HG03571 (cell line): ENCODE measurements around the gene ZBTB7B.
A peak's percentile ranks its signal among the peaks of the same experiment; 100 is the strongest.

Source experiments
- ATAC-seq: cut with Tn5 transposase; IDR thresholded peaks from one replicate; pipeline ENCODE4 v1.9.1; 2021; ENCODE audit not compliant: unreplicated experiment

The ZBTB7B gene

DNA sequence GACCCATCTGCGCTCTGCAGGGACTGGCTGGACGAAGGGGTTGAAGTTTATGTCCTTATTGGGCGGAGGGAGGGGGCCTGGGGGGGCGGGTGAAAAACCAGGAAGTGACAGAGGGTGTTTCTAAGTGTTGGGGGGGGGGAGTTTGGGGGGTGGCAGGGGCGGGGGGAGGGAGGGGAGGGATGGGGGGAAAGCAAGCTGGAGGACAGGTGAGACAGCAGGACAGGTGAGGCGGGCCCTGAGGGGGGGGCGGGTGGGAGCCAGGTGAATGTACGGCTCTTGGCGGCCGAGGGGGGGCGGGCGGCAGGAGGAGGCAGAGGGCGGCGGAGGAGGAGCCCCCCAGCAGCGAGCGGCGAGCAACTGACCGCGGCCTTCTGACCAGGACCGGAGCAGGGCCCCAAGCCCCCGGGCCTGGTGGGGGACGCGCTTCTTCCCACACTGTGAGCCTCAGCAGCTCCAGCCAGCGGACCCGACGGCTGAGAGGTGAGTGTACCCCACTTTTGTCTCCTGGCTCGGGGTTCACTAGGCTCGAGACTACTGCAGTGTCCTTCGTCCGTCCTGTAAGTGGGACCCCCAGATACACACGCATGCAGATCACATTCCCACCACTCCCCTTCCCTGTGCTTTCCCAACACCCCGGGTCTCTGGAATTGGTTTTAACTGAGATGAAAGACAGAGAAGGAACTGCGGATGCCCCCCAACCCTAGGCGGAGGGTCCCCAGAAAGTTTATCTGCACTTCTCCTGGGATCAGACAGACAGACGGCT, at the start of gene ZBTB7B:
Gene ZBTB7B, plus strand, starts transcription at position 339 of the 763 bp plus-strand sequence. CDS start 11,859 bp downstream, outside the sequence.
- ATAC-seq: no peak

DNA sequence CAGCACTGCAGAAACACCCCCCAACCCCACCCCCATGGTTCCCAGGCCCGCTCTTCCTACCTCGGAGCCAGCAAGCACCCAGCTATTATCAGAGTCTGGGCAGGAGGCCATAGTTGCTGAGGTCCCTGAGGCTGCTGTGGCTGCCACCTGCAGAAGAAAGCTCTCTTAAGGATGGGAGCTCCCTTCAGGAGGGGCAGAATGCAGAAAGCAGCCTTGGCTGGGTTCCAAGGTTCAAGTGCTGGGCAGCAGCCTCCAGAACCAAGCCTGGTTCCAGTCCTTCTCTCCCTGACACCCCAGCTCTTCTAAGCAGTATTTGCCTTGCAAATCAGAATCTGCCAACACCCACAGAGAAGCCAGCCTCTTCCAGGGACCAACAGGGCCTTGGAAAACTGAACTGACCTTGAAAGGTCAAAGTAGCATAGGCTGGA, 49.0 kb upstream of the ZBTB7B start:
- no peak for ATAC-seq

DNA sequence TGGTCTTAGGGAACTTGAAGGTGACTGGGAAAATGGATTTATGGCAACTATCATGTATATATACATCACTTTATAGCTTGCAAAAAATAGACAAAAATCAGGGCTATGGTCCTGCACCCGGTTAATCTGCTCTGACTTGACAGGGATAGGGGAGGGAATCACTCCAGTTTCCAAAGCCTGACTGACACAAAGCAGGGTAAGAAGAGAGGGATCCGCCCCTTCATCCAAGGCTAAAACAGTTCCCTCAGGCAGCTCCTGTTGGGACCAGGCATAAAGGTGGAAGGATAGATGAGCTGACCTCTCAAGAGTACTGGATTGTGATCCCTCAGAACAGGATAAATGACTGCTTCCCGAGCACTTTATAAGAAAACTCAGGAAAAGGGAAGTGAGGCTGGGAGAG, 48.1 kb upstream of the ZBTB7B start:
- no peak for ATAC-seq

DNA sequence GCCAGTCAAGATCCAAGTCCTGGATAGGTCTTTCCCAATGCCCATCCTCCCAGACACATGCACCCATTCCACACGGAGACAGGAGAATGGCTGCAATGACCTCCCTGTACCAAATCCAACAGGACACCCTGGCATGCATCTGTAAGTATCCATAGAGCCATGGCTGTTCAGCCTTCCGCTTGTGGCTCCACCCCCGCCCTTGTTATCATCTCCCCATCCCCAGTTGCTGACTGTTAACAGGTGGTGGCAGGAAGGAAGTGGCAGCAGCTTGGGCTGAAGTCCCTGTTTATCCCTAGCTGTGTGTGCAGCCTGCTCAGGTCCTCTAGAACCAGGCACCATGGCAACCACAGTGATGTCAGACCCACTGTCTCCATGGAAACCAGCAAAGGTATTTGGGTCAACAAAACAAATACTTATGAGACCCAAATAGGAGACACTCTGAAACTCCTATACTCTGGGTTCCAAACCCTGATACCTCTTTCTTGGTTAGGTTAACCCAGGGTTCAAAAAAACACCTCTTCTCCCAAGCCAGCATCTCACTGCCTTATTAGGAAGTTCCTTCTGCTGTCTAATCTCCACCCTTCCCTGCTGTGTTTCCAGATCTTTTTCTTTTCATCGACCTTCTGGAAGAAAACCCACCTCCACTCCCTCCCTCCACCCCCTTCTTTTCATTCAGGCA, 47.4 kb upstream of the ZBTB7B start:
- ATAC-seq: no peak

DNA sequence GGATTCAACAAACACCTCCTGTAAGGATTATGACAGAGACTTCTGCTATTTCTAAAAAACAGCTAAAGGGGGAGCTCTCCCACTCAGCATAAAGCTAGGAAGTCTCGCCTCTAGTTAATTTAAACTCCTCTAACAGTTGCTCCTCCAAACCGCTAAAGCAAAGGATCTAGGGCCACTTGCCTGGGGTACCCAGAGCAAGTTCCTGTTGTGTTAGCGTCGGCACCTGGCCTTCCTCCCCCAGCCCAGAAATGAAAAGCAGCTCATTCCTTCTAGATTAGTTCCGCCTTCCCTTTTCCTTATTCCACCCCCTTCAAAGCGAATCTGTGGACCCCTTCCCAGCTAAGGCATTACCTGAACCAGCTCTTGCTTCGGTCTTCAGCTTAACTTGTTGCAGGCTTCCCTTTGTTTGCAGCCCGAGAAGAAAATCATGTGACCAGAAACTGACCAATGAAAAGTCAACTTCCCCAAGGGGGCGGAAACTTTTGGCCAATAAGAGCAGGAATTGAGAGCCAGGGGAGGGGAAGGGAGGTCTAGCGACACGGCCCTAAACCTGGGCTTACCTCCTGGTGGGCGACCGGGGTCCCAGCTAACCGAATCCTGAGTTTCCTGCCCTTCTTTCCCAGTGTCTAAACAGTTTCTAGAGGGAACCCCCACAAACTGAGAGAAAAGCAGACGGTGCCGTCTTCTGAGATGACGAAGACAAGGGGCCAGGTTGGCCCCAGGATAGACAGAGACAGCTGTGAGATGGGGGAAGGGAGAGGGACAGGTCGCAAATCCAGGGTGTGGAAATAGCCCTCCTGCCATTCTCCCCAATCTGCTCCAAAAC, 46.7 kb upstream of the ZBTB7B start, which contains the start of gene PBXIP1:
Gene PBXIP1, minus strand, starts transcription at position 382 of the 826 bp plus-strand sequence. CDS start 2,378 bp downstream, outside the sequence.
- peak; percentile 46 for ATAC-seq

DNA sequence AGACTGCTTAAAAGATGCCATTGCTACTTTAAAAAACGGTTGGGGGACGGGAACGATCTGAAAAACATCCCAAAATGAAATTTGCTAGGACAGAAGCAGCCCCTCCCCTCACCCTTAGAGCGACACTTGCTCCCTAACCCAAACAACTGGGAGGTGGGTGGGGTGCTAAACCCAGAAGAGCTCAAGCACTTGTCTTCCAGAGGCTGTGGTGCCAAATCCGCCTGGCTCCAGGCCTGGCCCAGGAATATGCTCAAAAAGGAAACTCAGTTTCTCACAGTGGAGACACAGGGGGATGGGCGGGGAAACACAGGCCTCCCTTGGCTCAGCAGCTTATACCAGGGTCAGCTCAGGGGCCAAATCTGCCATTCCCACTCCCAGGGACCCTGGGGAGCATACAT, 46.1 kb upstream of the ZBTB7B start:
- ATAC-seq: no peak

DNA sequence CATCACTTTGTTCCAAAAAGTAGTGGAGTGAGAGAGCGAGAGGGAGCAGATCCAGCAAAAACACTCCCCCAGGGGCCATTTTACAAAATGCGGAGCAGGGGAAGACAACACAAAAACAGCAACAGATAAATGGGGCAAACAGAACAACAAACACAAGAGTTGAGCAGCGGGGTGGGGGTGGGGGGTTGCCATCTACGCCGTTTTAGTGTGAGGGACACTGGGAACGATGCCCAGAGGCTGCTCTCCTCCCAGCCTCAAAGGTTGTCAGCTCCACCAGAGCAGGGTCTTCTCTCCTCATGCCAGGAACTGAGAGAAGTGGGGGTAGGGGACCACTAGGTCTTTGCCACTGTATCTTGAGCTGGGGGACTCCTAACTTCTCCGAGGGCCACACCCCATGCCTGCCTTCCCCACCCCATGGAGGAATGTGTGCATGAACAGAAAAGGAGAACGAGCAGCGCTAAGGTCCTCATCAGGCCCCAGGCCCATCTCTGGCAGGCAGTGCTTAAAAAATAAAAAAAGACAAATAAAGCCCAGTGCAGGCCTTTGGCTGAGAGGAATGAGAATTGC, 45.4 kb upstream of the ZBTB7B start:
- ATAC-seq: no peak

DNA sequence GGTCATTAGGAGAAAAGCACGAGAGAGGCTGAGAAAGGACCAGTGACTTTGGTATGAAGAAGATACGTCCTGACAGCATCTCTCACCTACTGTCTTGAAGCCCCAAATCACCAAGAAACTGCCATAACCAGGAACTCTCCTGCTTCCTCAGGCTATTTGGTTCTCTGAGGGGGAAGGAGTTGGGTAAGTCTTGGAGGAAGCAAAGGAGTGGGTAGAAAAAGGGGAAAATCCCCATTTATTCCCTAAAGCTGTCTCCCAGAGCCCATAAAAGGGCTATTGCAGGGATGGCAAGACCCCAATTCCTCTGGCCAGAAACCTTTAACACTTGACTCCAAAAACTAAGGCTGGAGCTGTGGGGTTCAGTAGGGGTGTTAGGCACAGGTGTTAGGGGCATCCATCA, 44.6 kb upstream of the ZBTB7B start:
- no peak for ATAC-seq

DNA sequence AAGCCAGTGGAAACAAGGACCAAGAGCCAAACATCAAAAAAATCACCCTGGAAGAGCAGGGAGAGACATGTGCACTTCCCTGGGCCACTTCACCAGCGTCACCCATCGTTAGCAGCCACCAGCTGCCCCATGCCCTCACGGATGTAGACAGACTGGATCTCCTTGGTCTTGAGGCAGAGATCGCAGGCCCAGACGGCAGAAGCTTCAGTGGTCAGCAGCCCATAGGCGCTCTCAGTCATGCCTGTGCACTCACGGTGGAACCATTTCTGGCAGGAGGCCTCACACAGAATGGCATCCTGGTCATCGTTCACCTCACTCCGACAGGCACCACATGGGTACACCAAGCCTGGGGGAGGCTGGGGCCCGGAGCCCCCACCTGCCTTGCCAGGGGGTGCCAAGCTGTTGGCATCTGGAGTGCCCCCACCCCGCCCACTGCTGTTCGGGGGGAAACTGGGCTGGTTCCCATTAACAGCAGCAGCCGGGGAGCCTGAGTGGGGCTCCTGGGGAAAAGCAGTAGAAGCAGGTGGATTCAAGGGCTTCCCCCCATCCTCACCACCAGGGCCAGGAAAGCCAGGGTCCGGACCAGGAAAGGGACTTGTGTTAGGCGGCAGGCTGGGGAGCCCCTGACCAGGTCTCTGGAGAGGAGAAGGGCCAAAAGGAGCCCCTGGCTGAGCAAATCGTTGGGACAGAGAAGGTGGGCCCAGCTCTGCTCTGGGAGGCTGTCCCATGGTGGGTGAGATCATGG, 43.7 kb upstream of the ZBTB7B start:
- ATAC-seq: no peak

DNA sequence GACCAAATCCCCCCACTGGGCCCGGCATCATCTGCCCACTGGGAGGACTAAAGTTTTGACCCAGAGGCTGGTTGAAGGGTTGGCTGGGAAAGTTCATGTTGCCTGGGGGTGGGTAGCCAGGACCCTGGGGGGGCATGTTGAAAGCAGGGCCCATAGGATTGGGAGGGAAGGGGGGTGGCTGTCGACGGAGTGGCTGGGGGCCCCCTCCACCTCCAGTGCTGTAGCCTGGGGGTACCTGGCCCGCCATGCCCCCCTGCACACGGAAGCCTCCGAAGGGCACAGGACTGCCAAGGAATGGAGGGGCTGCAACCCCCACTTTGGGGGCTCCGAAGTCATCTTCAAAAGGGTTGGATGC, 43.2 kb upstream of the ZBTB7B start:
- no peak for ATAC-seq

DNA sequence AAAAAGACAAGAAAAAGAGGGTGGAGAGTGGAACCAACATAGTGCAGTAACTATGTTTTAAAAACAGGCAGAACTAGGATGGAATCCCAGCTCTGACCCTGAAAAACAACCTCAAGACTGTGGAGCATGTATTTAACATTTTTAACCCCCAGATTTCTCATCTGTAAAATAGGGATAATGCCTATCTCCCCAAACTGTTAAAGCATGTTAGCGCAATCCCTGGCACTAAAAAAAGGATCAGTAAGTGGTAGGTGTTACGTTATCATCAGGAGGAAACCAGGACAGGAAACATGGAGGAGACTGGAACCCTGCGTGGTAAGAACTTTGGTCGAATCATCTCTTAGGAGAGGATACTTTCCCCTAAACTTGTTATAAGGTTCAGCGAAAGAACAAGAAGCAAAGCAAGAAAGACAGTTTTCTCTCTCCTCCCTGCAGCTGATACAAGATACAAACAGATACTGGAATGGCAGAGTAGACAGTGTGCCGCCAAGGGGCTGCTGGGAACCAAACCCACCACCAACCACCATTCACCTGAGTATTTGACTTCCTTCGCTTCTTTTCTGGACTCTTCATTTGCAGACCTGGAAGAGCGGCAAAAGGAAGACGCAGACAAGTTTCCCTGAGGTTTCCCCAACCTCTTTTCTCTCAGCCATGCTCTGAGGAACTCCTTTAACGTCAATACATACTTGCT, 42.0 kb upstream of the ZBTB7B start:
- ATAC-seq: no peak

DNA sequence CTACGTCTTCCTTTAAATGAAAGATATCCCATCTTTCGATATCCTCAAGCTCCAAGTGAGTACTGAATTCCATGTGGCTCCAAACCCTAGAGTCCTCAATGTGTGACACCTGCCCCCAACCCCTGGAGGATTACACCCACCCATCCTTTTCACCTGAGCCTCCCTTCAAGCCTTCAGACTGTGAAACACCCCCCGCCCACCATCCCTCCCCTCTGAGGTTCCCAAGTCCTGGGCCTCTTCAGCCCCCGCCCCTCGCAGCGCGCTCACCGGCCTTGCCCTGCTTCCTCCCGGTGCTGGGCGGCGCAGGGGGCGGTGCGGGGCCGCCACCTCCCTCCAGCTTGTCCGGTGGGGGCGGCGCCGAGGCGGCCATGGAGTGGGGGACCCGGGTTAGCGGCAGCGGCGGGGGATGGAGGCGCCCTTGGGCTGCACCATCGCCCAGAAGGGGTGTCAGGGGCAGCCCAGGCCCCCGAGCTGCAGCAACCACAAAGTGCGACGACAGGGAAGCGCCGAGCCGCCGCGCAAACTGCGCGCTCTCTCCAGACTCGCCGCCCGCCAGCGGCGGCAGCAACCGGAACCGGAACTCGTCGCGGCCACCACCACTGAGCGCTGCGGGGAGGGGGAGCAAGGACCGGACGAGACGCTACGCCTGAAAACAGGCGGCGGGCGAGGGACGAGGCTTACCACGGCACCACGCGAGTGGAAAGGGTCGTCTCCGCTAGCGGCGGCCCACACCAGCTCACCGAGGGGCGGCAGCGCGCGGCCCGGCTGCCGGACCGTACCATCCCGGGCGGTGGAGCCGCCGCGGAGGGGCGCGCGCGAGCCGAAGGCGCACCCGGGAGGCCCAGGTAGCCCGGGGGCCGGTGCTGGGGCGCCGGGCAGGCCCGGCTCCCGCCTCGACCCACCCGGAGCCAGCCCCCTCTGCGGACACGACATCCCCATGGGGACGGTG, 41.1 kb upstream of the ZBTB7B start, which contains the start of gene PYGO2:
Gene PYGO2, minus strand, starts transcription at position 576 of the 949 bp plus-strand sequence. Its CDS starts 206 bp downstream, at position 370.
- peak; percentile 71 for ATAC-seq

DNA sequence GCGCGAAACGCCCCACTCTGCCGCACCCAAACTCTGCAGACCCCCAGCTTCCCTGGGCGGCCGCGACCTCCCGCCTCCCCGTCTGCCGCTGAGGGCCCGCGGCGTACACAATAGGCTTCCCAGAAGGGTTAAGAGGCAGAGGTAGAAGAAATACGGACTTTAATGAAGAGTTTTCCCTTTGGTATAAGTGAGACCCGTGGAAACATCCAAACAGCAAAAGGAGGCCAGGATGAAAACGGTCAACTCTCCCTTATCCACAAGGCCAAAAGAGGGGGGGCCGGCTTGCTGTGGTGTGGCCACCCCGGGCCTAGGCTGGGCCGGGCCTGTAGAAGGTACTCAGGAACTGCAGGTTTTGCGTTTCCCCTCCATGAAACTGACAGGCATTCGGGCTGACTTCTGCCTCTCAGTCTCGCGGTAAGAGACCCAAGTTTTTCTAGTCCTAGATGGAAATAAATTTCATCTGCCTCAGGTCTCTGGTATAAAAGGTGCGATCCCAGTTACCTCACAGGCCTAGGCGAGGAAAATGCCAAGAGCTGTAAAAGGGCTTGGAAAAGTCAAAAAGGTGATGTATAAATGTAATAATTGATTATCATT, 40.3 kb upstream of the ZBTB7B start:
- no peak for ATAC-seq

DNA sequence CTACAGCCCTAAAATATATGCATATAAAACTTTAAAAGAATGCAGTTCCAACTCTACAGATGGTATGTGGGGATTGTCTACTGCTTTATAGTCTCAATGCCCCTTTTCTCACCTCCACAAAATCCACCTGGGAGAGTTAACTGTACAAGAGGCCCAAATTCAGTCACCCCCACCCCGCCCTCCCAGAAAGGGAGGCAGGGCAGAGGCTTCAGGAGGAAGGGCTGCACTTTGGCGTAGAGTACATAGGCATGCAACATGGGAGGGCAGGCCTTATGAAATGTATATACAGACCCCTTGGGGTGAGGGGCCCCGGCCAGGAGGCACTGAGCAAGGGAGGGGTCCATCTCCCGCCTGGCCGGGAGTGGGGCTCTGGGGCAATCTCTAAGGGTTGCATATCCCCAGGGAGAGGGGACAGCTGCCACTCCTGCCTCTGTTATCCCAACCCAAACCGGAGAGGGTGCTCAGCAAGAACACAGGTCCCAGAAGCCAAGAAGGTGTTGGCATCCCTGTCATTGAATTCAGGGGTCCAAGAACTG, 39.7 kb upstream of the ZBTB7B start:
- no peak for ATAC-seq

DNA sequence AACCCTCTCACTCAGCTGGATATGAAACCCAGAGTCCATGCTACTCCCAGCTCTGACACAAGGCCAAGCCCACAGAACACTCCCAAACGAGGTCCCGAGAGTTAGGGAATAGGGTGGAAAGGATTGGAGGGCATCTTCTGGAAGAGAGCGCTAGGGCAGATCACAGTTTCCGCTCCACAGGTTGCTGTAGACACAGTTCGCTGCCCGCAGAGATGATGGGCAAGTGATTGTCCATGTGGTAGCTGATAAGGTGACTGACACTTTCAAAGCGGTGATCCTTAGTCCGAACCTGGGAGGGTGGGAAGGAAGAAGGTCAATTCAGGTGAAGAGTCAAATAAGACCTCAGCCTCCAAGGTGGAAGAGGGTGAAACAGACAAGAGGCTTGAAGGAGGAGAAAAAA, 39.0 kb upstream of the ZBTB7B start:
- no peak for ATAC-seq

DNA sequence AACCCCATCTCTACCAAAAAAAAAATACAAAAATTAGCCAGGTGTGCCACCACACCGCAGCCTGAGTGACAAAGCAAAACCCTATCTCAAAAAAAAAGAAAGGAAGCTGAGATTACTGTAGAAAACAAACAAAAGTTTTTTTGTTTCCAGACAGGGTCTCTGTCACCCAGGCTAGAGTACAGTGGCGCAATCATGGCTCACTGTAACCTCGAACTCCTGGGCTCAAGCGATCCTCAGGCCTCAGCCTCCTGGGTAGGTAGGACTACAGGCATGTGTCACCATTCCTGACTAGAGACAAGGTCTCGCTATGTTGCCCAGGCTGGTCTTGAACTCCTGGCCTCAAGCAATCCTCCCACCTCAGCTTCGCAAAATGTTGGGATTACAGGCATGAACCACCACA, 38.2 kb upstream of the ZBTB7B start:
- ATAC-seq: no peak

DNA sequence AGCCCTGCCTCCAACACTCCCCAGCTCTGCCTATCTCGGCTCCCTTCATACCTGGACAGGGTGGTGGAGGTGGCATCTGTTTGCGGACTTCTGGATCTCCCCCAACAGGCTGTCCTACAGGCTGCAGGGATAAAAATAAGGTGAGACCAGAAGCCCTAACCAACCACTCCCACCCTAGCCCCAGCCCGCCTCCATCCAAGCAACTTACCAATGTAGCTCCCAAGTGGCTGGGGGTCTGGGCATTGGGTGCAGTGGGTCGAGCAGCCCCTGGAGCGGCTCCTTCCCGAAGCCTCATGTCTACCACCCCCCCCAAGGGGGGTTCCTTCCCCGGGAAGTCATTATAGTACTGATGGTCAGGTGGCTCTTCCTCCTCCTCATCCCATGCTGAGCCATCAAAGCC, 36.5 kb upstream of the ZBTB7B start:
- ATAC-seq: no peak

DNA sequence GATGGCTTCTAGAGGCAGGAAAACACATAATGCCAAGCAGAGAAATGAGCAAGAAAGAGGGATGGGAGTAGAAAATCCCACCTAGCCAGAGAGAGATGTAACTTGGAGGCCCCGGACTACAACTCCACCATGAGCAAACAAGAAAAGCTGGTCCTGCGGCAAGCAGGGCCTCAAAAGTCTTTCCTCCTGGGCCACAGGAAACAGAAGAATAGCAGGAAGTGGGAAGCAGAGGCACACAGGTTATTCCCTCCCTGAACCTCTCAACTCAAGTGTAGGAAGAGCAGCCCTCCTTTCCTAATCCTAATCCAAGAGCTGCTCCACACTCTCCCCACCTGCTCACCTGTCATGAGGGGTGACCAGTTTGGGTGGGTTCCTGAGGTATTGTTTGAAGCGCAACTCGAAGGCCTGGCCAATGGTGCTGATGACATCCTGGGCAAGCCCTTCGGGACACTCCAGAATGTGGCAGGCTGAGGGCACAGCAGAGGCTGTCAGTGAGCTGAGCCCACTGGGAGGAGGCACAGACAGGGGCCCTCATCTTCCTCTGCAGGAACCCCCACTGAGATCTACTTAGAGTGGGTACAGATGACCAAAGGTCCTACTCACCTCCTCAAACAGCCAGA, 35.2 kb upstream of the ZBTB7B start:
- ATAC-seq: no peak
